GM03348 (cell line): ENCODE data around the gene C15orf62.
A peak's percentile ranks its signal among the peaks of the same experiment; 100 is the strongest.

Source experiments
- DNase-seq: peaks from one replicate; pipeline ENCODE4 v3.0.0; 2012; ENCODE audit warnings: low spot score

The C15orf62 gene

GRCh38 chr15:40755812-40756208, 14.0 kb upstream of the C15orf62 start:
- DNase-seq, result no peak

- no peak for DNase-seq
These were observed 12.8 kb upstream of the C15orf62 start for GRCh38 chr15:40756938-40757337.

GRCh38 chr15:40759961-40760360, 9.8 kb upstream of the C15orf62 start:
- no peak for DNase-seq

- peak; percentile 47 for DNase-seq
These were observed 6.6 kb upstream of the C15orf62 start for GRCh38 chr15:40762919-40763800.

- DNase-seq, result peak; percentile 89
These were observed 5.8 kb upstream of the C15orf62 start, which contains the start of gene GCHFR for GRCh38 chr15:40763801-40764628. Gene GCHFR (plus strand): TSS chr15:40764068. CDS start chr15:40764181, 113 bp downstream.

GRCh38 chr15:40764629-40765103, 5.1 kb upstream of the C15orf62 start:
- no peak for DNase-seq

GRCh38 chr15:40766194-40766815, 3.5 kb upstream of the C15orf62 start:
- DNase-seq, result peak; percentile 28

- no peak for DNase-seq
These were observed 2.6 kb upstream of the C15orf62 start for GRCh38 chr15:40766906-40767837.

GRCh38 chr15:40767838-40768500, 1.8 kb upstream of the C15orf62 start:
- no peak for DNase-seq

- no peak for DNase-seq
These were observed 1.1 kb upstream of the C15orf62 start for GRCh38 chr15:40768521-40769273.

- DNase-seq, result no peak
These were observed 454 bp downstream of the C15orf62 start for GRCh38 chr15:40770147-40770721.

- DNase-seq, result no peak
These were observed 1.5 kb downstream of the C15orf62 start for GRCh38 chr15:40771242-40771641.

GRCh38 chr15:40772014-40772413, 2.2 kb downstream of the C15orf62 start:
- DNase-seq, result no peak

- no peak for DNase-seq
These were observed 3.7 kb downstream of the C15orf62 start for GRCh38 chr15:40773496-40773895.

GRCh38 chr15:40773902-40774301, 4.1 kb downstream of the C15orf62 start:
- DNase-seq, result no peak

- DNase-seq, result no peak
These were observed 5.2 kb downstream of the C15orf62 start for GRCh38 chr15:40775007-40775406.

- no peak for DNase-seq
These were observed 6.2 kb downstream of the C15orf62 start for GRCh38 chr15:40775740-40776536.

GRCh38 chr15:40776537-40777141, 6.9 kb downstream of the C15orf62 start:
- DNase-seq, result peak; percentile 86
